Activated gamma-delta T cell treated with anti-CD3 and anti-CD28 coated beads, Interleukin-2, amount 50 U/mL, for 16 hours (primary cell): ENCODE data around the gene HNRNPA1.
"Not testable (repeated sequence)": the region's sequence is repeated elsewhere in the genome, so short reads cannot be mapped to it uniquely, and the experiment has no call there.

Experiments
- DNase-seq: peaks from one replicate; pipeline ENCODE4 v3.0.0-alpha.2; 2020; ENCODE audit warnings: low read depth

HNRNPA1 gene

GRCh38 chr12:54276368-54276767 lies 4.2 kb upstream of the HNRNPA1 start:
- no peak for DNase-seq

GRCh38 chr12:54277823-54278276 lies 2.7 kb upstream of the HNRNPA1 start:
- no peak for DNase-seq

- DNase-seq, result no peak
Measured at GRCh38 chr12:54279227-54279631, 1.3 kb upstream of the HNRNPA1 start.

- DNase-seq, result peak; percentile 99
Measured at GRCh38 chr12:54279632-54280467, 676 bp upstream of the HNRNPA1 start, which contains the start of gene CBX5. Gene CBX5, minus strand, starts transcription at chr12:54280122. Its CDS starts 22,472 bp downstream, at chr12:54257650.

GRCh38 chr12:54281261-54281638 lies 724 bp downstream of the HNRNPA1 start:
- DNase-seq, result not testable (repeated sequence)

GRCh38 chr12:54281694-54282093 lies 1.2 kb downstream of the HNRNPA1 start:
- not testable (repeated sequence) for DNase-seq

GRCh38 chr12:54282949-54283593 lies 2.5 kb downstream of the HNRNPA1 start:
- no peak for DNase-seq

- not testable (repeated sequence) for DNase-seq
Measured at GRCh38 chr12:54284070-54284780, 3.7 kb downstream of the HNRNPA1 start.

- DNase-seq, result no peak
Measured at GRCh38 chr12:54285150-54286041, 4.9 kb downstream of the HNRNPA1 start.

GRCh38 chr12:54286042-54287030 lies 5.8 kb downstream of the HNRNPA1 start:
- no peak for DNase-seq

GRCh38 chr12:54287261-54288157 lies 7.0 kb downstream of the HNRNPA1 start:
- DNase-seq, result no peak

- DNase-seq, result no peak
Measured at GRCh38 chr12:54292083-54292930, 11.8 kb downstream of the HNRNPA1 start.

- no peak for DNase-seq
Measured at GRCh38 chr12:54292931-54293241, 12.4 kb downstream of the HNRNPA1 start.

GRCh38 chr12:54294152-54294952 lies 13.8 kb downstream of the HNRNPA1 start:
- DNase-seq, result peak; percentile 28

GRCh38 chr12:54294953-54295566 lies 14.5 kb downstream of the HNRNPA1 start:
- no peak for DNase-seq

- DNase-seq, result no peak
Measured at GRCh38 chr12:54296393-54297099, 16.0 kb downstream of the HNRNPA1 start.

GRCh38 chr12:54298904-54299303 lies 18.4 kb downstream of the HNRNPA1 start:
- no peak for DNase-seq
